Glutamatergic neuron (in vitro differentiated cells): Measurements from ENCODE around the gene ENSA. TPM values are rescaled to one million over a fixed set of nuclear protein-coding genes. Genes with fewer than 3 reads are reported as not detected.
"Not testable (repeated sequence)": the region's sequence is repeated elsewhere in the genome, so short reads cannot be mapped to it uniquely, and the experiment has no call there.

ENCODE experiments used
- DNase-seq: peaks from one replicate; pipeline ENCODE4 v3.0.0; 2022
- H3K27ac Mint-ChIP-seq: one replicate; pipeline ENCODE4 v1.8.0; 2020; ENCODE audit warnings: mild to moderate bottlenecking, mixed read lengths, inconsistent platforms; ENCODE audit not compliant: unreplicated experiment
- H3K27me3 Mint-ChIP-seq: one replicate; pipeline ENCODE4 v1.8.0; 2020; ENCODE audit warnings: mild to moderate bottlenecking, moderate library complexity, mixed read lengths, inconsistent platforms; ENCODE audit not compliant: unreplicated experiment
- H3K36me3 Mint-ChIP-seq: one replicate; pipeline ENCODE4 v1.8.0; 2020; ENCODE audit warnings: mild to moderate bottlenecking, mixed read lengths, inconsistent platforms; ENCODE audit not compliant: unreplicated experiment
- H3K4me1 Mint-ChIP-seq: one replicate; pipeline ENCODE4 v1.8.0; 2020; ENCODE audit warnings: mild to moderate bottlenecking, low read depth, mixed read lengths, inconsistent platforms; ENCODE audit not compliant: unreplicated experiment
- H3K4me3 Mint-ChIP-seq: one replicate; pipeline ENCODE4 v1.8.0; 2020; ENCODE audit warnings: mild to moderate bottlenecking, mixed read lengths, inconsistent platforms; ENCODE audit not compliant: unreplicated experiment
- H3K9me3 Mint-ChIP-seq: one replicate; pipeline ENCODE4 v1.8.0; 2020; ENCODE audit warnings: mild to moderate bottlenecking, moderate library complexity, mixed read lengths, inconsistent platforms; ENCODE audit not compliant: unreplicated experiment
- total RNA-seq: library from RNA; stranded (reverse); fragmentation: NEBNext Ultra II Directional; extraction: Animal tissue kit (Norgen Biotek cat#: 25700); gene quantifications from one replicate; pipeline ENCODE4 v1.2.1, GENCODE V29; 2021; ENCODE audit not compliant: unreplicated experiment
- TF ChIP-seq, protein P1 (sequence below): fragments of 200-600 bp; sonication (generic); IDR thresholded peaks from one replicate; pipeline ENCODE4 v1.5.0; 2021; ENCODE audit not compliant: partially characterized antibody, unreplicated experiment

The ENSA gene
- total RNA-seq, 1 donor from 2014 or later, result 122 TPM

DNA sequence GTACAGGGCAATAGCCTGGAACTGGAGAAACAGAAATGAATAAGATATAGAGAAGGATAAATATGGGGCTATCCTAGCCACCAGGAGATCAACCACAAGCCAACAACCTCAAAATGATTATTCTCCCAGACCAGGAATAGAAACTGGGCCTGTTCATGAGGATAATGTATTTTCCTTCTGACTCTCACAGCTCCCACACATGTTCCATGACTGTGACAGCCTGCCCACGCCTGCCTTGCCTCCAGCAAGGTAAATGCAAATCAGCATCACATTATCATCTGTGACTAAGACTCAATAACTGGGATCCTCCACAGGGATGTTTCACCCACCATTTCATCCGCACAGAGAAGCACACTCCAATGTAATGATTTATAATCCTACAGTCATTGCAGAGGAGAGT lies 3.3 kb downstream of the ENSA start:
- TF ChIP-seq, protein P1, sequence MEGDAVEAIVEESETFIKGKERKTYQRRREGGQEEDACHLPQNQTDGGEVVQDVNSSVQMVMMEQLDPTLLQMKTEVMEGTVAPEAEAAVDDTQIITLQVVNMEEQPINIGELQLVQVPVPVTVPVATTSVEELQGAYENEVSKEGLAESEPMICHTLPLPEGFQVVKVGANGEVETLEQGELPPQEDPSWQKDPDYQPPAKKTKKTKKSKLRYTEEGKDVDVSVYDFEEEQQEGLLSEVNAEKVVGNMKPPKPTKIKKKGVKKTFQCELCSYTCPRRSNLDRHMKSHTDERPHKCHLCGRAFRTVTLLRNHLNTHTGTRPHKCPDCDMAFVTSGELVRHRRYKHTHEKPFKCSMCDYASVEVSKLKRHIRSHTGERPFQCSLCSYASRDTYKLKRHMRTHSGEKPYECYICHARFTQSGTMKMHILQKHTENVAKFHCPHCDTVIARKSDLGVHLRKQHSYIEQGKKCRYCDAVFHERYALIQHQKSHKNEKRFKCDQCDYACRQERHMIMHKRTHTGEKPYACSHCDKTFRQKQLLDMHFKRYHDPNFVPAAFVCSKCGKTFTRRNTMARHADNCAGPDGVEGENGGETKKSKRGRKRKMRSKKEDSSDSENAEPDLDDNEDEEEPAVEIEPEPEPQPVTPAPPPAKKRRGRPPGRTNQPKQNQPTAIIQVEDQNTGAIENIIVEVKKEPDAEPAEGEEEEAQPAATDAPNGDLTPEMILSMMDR, result no peak
- no peak overlapping the region for H3K4me3 Mint-ChIP-seq
- H3K36me3 Mint-ChIP-seq, result no peaks in the 10 kb centered on the region
- H3K4me1 Mint-ChIP-seq, result peaks cover 5% of the 10 kb centered on the region
- H3K27me3 Mint-ChIP-seq, result peaks cover 2% of the 10 kb centered on the region
- no peak overlapping the region for H3K27ac Mint-ChIP-seq
- no peak for DNase-seq
- peaks cover 3% of the 10 kb centered on the region for H3K9me3 Mint-ChIP-seq

DNA sequence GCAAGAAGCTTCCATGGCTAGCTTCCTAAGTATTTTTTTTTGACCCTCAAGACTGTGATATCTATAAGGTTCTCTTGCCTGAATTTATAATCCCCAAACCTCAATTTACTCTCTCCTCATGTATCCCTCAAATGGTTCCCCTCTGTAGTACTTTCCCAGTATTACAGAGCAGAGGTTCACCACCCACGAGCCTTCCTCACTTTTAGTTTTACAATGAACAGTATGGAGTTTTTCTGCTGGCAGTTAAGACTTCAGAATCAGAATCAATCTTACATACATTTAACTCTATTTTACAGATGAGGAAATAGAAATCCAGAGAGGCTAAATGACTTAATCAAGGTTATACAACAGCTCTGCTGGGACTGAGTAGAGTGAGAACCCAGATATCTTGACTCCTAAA lies 4.9 kb downstream of the ENSA start:
- not testable (repeated sequence) for DNase-seq, H3K9me3 Mint-ChIP-seq, H3K4me1 Mint-ChIP-seq, H3K27ac Mint-ChIP-seq, H3K27me3 Mint-ChIP-seq, H3K36me3 Mint-ChIP-seq
- peak overlapping the region; percentile 67 for H3K4me3 Mint-ChIP-seq

DNA sequence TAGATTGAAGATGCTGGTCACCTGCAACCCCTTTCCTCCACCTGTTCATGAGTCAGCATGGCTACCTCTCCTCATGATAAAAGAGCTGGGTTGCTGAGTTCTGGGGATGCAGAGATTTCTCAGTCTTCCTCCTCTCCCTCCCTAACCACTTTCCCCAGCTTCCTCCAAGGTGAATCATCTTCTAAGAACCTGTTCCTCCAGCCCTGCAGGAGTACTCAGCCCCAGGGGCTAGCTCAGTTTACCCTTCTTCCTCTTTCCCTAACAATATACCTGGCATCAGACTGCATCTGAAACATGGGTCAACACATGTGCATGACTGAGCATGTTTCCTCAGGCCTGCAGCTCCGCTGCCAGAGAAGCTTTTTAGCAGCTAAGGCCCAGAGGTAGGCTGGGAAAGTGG lies 5.3 kb downstream of the ENSA start:
- H3K4me3 Mint-ChIP-seq, H3K4me1 Mint-ChIP-seq, H3K27me3 Mint-ChIP-seq, H3K36me3 Mint-ChIP-seq, DNase-seq, H3K27ac Mint-ChIP-seq, H3K9me3 Mint-ChIP-seq: not testable (repeated sequence)

DNA sequence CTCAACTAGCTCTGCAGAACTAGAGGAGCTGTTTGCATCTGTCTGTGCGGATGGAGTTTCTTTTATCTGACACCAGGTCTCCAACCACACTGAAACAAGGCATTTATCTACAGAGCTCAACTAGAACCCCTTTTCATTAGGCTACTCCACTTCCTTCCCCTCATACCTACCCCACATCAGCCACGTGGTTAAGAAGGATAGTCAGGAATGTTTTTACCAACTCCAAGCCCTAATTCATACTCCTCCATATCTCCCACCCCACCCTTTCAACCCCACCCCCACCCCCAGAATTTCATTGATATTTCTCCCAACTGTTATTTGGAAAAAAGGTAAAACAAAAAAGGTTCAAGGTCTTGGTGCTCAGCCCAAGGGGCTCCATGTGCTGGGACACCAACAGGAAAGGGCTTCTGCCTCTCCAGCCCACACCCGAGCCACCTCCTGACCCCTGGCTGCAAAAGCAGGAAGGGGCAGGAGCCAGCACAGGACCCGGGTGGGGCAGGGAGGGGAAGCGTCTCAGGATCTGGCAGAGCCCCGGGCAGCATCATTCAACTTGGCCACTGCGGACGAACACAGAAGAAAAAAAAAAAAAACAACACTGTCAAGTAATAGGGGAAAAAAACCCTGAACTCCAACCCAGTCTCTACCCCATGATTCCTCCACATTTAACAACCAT lies 7.0 kb downstream of the ENSA start:
- no peaks in the 10 kb centered on the region for H3K4me1 Mint-ChIP-seq
- H3K27me3 Mint-ChIP-seq, result no peaks in the 10 kb centered on the region
- H3K36me3 Mint-ChIP-seq, result no peaks in the 10 kb centered on the region
- TF ChIP-seq, protein P1, result no peak
- H3K9me3 Mint-ChIP-seq, result peaks cover 2% of the 10 kb centered on the region
- no peak overlapping the region for H3K4me3 Mint-ChIP-seq
- peak; percentile 24 for DNase-seq
- H3K27ac Mint-ChIP-seq, result peak overlapping the region; percentile 59

GRCh38 chr1:150621497-150622302 lies 7.7 kb downstream of the ENSA start:
- Mint-ChIP-seq H3K36me3 (no peaks in the 10 kb centered on the region), H3K4me3 (no peak overlapping the region), H3K4me1 (no peaks in the 10 kb centered on the region), H3K9me3 (peaks cover 2% of the 10 kb centered on the region), H3K27ac (peak overlapping the region; percentile 59), H3K27me3 (no peaks in the 10 kb centered on the region)
- TF ChIP-seq, protein P1, result peak; percentile 74
- DNase-seq, result peak; percentile 45

DNA sequence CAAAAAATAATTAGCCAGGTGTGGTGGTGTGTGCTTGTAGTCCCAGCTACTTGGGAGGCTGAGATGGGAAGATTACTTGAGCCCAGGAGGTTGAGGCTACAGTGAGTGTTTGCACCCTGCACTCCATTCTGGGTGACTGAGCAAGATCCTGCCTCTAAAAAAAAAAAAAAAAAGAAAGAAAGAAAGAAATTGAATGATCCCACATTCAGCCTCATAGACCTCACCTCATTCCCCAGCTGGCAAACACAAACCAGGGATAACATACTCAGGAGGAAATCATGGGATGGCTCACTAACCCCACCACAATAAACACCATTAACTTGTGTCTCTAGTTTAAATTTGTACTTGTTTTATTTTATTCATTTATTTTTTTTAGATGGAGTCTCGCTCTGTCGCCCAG lies 8.5 kb downstream of the ENSA start:
- Mint-ChIP-seq H3K4me1 (no peaks in the 10 kb centered on the region), H3K27ac (no peak overlapping the region), H3K4me3 (no peak overlapping the region), H3K36me3 (peaks cover 1% of the 10 kb centered on the region), H3K9me3 (peaks cover 2% of the 10 kb centered on the region), H3K27me3 (peaks cover 2% of the 10 kb centered on the region)
- TF ChIP-seq, protein P1, result no peak
- no peak for DNase-seq
